ENCODE data around the gene MYL6. TPM values are rescaled to one million over a fixed set of nuclear protein-coding genes. Genes with fewer than 3 reads are reported as not detected.
"Not testable (repeated sequence)": the region's sequence is repeated elsewhere in the genome, so short reads cannot be mapped to it uniquely, and the experiment has no call there.

Gene MYL6
- total and polyA plus RNA-seq, 10 donors = 1,063 to 3,098 (median 1,427) TPM

DNA sequence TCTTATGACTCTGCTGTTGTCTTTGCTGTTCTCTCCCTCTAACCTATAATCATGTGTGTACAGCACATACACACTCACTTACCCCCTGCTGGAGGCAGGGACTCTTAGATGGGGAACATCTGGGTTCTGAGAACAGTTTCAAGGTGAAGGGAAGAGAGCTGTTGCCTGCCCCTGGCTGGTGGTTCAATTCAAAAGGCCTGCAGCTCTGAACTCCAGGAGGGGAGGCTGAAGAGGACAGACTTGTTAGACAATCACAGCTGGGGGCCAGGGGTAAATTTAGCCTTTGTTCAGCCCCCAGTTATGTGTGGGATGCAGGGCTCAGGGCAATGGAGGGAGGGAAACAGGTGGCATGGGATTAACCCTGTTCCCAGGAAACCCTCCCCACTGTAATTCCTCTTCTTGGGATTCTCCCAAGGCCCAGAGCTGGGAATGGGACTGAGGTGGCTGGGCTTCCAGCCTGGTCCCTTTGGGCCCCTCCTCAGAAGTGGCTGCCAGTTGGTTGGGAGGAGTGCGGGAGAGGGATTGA is 3.9 kb upstream of the MYL6 start:
- Histone ChIP-seq H3K4me3 (no peak overlapping the region), H3K27ac (no peak overlapping the region), H3K36me3 (peaks cover 0 to 7% (median 0%) of the 10 kb centered on the region in 6 donors), H3K9me3 (no peaks in the 10 kb centered on the region), H3K4me1 (peaks cover 12 to 65% (median 48%) of the 10 kb centered on the region in 6 donors), H3K27me3 (replicated peaks in 1 of 7) (no peaks in the 10 kb centered on the region)
- intact Hi-C loops (cut with DNase I; ENCODE audit: low total_unique reads) = no loop called here
- TF ChIP-seq POLR2AphosphoS5 (IDR thresholded peaks at IDR 0.05) (no peak), POLR2A (IDR thresholded peaks at IDR 0.05) (no peak)
- TF ChIP-seq, protein P1, sequence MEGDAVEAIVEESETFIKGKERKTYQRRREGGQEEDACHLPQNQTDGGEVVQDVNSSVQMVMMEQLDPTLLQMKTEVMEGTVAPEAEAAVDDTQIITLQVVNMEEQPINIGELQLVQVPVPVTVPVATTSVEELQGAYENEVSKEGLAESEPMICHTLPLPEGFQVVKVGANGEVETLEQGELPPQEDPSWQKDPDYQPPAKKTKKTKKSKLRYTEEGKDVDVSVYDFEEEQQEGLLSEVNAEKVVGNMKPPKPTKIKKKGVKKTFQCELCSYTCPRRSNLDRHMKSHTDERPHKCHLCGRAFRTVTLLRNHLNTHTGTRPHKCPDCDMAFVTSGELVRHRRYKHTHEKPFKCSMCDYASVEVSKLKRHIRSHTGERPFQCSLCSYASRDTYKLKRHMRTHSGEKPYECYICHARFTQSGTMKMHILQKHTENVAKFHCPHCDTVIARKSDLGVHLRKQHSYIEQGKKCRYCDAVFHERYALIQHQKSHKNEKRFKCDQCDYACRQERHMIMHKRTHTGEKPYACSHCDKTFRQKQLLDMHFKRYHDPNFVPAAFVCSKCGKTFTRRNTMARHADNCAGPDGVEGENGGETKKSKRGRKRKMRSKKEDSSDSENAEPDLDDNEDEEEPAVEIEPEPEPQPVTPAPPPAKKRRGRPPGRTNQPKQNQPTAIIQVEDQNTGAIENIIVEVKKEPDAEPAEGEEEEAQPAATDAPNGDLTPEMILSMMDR (IDR thresholded peaks at IDR 0.05 in 8 of 11, conservative IDR thresholded peaks at IDR 0.05 in 3 of 11) = no peak
- no peak for DNase-seq
- WGBS, 5 donors = 94 to 100% (median 95%) methylated on average over 1 of the region's 1 CpG

DNA sequence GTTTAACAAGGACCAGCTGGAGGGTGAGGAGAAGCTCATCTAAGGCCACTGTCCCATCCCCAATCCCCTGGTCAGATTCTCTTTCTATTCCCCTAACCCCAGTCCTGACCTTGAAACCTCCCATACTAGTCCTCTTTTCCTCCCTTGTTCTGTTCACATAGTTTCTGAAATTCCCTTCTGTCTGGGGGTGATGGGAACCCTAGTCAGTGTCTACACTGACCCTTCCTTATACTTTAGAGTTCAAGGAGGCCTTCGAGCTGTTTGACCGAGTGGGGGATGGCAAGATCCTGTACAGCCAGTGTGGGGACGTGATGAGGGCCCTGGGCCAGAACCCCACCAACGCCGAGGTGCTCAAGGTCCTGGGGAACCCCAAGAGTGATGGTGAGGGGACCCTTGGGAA is 3.3 kb upstream of the MYL6 start:
- intact Hi-C loops (cut with DNase I; ENCODE audit: low total_unique reads) = no loop called here

DNA sequence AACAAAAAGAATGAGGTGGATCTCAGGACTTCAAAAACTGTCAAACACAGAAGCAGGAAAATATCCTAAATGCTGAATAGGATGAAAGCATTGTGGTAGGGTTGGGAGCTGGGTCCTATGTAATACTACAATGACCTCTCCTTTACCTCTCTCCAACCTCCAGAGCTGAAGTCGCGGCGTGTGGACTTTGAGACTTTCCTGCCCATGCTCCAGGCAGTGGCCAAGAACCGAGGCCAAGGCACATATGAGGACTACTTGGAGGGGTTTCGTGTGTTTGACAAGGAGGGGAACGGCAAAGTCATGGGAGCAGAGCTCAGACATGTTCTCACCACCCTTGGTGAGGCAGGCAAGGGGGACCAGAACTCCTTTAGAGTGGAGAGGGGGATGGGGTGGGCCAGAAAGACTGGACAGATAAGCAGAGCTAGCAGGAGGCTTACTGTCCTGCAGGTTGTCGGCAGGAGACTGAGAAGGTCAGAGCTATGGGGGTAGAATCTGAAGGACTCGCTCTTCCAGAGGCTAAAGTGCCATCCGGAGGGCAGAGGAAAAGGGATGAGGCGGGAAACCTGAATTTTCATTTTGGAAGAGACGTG is 2.8 kb upstream of the MYL6 start:
- TF ChIP-seq, protein P1 (IDR thresholded peaks at IDR 0.05 in 8 of 11, conservative IDR thresholded peaks at IDR 0.05 in 3 of 11) = no peak
- TF ChIP-seq POLR2AphosphoS5 (IDR thresholded peaks at IDR 0.05) (no peak), POLR2A (IDR thresholded peaks at IDR 0.05) (no peak)
- Histone ChIP-seq H3K27me3 (replicated peaks in 1 of 7) (no peaks in the 10 kb centered on the region), H3K9me3 (no peaks in the 10 kb centered on the region), H3K4me3 (no peak overlapping the region), H3K27ac (no peak overlapping the region), H3K36me3 (peaks cover 0 to 11% (median 9%) of the 10 kb centered on the region in 6 donors), H3K4me1 (peaks cover 23 to 72% (median 58%) of the 10 kb centered on the region in 6 donors)
- intact Hi-C loops (cut with DNase I; ENCODE audit: low total_unique reads) = no loop called here
- no peak for DNase-seq
- WGBS, 5 donors = 93 to 97% (median 95%) methylated on average over 11 of the region's 11 CpGs

More for the DNA sequence above, 3.3 kb upstream of the MYL6 start:
- H3K4me3 ChIP-seq = no peak overlapping the region
- H3K27ac ChIP-seq = no peak overlapping the region
- WGBS, 5 donors = 90 to 94% (median 93%) methylated on average over 5 of the region's 5 CpGs
- H3K36me3 ChIP-seq = peaks cover 0 to 7% (median 4%) of the 10 kb centered on the region in 6 donors
- DNase-seq = no peak
- H3K4me1 ChIP-seq = peaks cover 17 to 70% (median 53%) of the 10 kb centered on the region in 6 donors
- no peak for TF ChIP-seq POLR2A (IDR thresholded peaks at IDR 0.05)
- no peak for TF ChIP-seq POLR2AphosphoS5 (IDR thresholded peaks at IDR 0.05)
- TF ChIP-seq, protein P1 (IDR thresholded peaks at IDR 0.05 in 8 of 11, conservative IDR thresholded peaks at IDR 0.05 in 3 of 11) = no peak
- no peaks in the 10 kb centered on the region for H3K9me3 ChIP-seq
- H3K27me3 ChIP-seq (replicated peaks in 1 of 7) = no peaks in the 10 kb centered on the region

DNA sequence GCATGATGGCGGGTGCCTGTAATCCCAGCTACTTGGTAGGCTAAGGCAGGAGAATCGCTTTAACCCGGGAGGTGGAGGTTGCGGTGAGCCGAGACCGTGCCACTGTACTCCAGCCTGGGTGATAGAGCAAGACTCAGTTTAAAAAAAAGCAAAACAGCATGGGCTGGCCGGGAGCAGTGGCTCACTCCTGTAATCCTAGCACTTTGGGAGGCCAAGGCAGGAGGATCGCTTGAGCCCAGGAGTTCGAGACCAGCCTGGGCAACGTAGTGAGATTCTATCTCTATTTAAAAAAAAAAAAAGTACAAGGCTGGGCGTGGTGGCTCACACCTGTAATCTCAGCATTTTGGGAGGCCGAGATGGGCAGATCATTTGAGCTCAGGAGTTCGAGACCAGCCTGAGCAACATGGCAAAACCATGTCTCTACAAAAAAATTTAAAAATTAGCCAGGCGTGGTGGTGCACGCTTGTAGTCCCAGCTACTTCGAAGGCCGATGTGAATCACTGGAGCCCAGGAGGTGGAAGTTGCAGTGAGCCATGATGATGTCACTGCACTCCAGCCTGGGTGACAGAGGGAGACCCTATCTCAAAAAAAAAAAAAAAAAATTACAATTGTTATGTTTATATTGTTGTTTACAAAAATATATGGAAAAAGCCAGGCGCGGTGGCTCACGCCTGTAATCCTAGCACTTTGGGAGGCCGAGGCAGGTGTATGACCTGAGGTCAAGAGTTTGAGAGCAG is 1.5 kb upstream of the MYL6 start:
- WGBS, 5 donors = 90 to 94% (median 91%) methylated on average over 21 of the region's 21 CpGs
- Histone ChIP-seq H3K4me3 (peak overlapping the region; percentile 66 to 88 (median 71)), H3K4me1 (peaks cover 26 to 72% (median 59%) of the 10 kb centered on the region in 6 donors), H3K36me3 (peaks cover 0 to 23% (median 22%) of the 10 kb centered on the region in 6 donors), H3K27ac (peak overlapping the region; percentile 87 to 99 (median 95))
- DNase-seq; H3K27me3 ChIP-seq (replicated peaks in 1 of 7); H3K9me3 ChIP-seq; intact Hi-C loops (cut with DNase I; ENCODE audit: low total_unique reads): not testable (repeated sequence)
